Stimulated activated CD4-positive, alpha-beta T cell treated with anti-CD3 and anti-CD28 coated beads, TNF-alpha, amount 100 ng/mL, for 1 hour (primary cell): ENCODE data around the gene DYRK1B.
A peak's percentile ranks its signal among the peaks of the same experiment; 100 is the strongest.

ENCODE experiments used
- DNase-seq, 3 donors: peaks; one replicate each; pipeline ENCODE4 v3.0.0-alpha.2; 2020; ENCODE audit warnings: low read depth in 3 of 3, low spot score in 1 of 3

The DYRK1B gene

DNA sequence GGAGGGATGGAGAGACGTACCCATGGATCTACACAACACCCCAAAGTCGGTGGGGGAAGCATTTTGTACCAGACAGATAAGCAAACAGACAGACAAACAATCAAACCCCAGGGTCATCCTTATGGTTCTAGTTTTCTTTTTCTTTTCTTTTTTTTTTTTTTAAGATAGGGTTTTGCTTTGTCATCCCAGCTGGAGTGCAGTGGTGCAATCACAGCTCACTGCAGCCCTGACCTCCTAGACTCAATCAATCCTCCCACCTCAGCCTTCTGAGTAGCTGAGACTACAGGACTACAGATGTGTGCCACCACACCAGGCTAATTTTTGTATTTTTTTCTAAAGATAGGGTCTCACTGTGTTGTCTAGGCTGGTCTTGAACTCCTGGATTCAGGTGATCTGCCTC, 30.2 kb upstream of the DYRK1B start:
- no peak for DNase-seq

- no peak for DNase-seq
Measured at GRCh38 chr19:39858541-39858940, 24.6 kb upstream of the DYRK1B start.

- DNase-seq: no peak
Measured at GRCh38 chr19:39852882-39853281, 18.9 kb upstream of the DYRK1B start.

DNA sequence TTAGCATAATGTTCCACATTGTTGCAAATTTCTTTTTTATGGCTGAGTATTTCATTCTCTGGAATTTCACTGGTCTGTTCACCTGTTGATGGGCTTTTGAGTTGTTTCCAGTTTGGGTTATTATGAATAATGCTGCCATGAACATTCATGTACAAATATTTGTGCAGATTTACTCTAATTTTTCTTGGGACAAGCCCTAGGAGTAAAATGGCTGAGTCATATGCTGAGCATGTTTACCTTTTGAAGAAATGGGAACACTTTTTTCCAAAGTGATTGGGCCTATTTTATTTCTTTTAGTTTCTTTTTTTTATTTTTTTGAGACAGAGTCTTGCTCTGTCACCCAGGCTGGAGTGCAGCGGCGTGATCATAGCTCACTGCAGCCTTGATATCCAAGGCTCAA, 16.9 kb upstream of the DYRK1B start:
- DNase-seq: no peak

DNA sequence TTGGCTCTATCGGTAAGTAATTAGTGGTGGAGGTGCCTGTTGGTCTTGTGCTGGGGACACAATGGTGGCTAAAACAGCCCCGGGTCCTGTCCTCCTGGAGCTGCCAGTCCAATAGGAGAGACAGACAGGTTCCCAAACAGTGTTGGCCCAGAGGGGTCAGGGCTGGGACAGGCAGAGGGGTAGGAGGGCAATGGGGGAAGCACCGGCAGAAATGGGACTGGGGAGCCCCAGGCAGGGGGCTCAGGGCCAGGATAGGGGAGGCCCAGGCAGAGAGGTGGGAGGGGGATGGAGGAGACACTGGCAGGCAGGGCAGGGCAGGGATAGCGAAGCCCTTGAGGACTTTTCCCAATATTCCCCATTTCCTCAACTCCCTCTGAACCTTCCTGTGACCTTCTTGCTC, 14.4 kb upstream of the DYRK1B start:
- no peak for DNase-seq

GRCh38 chr19:39847525-39847924, 13.6 kb upstream of the DYRK1B start:
- no peak for DNase-seq

DNA sequence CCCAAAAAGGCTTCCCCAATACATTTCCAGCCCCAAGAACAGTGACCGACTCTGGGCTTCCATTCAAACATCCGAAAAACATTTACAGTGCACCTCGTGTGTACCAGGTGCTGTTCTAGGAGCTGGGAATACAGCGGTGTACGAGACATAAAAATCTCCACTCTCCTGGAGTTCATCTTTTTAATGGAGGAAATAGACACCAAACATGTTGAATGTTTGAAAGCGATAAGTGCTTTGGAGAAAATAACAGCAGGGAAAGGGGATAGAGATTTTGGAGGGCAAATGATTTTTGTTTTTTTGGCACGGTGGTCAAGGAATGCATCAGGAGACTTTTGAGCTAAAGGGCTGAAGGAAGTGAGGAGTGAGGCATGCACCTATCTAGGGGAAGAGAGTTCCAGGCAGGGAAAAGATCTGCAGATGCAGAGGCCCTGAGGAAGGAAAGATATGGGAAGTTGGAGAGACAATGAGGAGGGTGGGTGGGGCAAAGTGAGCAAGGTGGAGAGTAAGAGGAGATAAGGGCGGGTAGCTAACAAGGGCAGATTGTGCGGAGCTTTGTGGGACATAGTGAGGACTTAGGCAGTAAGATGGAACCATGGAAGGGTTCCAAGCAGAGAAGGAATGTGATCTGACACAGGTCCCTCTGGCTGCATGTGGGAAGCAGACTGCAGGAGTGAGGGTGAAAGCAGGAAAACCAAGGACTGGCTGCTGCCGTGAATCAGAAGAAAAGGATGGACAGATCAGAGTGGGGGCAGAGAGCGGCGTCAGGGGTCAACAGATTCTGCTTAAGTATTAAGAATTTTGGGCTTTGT, 12.9 kb upstream of the DYRK1B start:
- DNase-seq: no peak

DNA sequence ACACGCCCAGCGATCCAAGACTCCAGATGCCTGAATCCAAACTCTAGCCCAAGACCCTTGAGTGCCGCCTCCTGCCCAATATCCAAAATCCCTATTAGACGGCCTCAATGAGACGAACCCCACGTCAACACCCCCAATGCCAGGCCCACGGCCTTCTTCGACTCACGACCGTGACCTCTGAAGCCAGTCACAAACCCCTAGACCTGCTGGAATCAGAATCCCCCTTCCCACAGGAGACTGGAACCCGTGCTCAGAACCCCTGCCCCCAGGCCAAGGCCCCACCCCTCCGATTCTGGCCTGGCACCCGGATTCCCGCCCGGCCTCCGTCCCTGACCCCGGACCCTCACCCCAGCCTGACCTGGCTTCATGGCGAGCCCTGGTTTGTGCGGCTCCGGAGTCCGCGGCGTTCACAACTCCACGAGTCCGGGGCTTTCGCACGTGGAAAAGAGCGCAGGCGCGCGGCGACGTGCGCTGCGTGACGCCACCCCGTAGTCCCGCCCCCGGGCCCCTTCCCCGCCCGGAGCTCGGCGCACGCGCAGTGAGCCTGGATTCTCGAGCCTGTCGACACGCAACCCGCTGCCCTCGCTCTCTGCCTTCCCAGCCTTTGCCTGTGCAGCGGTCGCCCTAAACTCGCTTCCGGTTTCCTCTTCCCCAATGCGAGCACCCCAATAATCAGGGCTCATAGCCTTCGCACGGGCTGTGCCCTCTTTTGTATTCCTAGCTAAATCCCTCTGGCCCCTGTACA, 12.1 kb upstream of the DYRK1B start, which contains the start of gene FBL:
Gene FBL, minus strand, starts transcription at position 447 of the 745 bp plus-strand sequence. Its CDS starts 79 bp downstream, at position 368.
- peak; percentile 95 to 99 (median 97) for DNase-seq

DNA sequence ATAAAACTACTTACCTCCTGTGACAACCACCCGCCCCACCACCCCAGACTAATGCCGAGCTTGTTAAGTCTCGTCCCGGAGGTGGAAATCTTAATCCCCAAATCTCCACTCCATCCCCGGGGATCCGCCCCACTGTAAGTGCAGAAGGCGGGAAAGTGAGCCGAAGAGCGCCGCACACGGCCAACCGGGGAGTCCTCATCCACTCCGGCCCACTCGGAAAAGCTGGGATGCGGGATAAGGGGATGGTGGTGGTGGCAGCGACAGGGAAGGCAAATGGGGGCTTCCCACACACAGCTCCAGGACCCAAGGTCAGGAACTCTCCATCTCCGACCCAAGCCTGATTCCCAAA, 11.6 kb upstream of the DYRK1B start:
- no peak for DNase-seq

DNA sequence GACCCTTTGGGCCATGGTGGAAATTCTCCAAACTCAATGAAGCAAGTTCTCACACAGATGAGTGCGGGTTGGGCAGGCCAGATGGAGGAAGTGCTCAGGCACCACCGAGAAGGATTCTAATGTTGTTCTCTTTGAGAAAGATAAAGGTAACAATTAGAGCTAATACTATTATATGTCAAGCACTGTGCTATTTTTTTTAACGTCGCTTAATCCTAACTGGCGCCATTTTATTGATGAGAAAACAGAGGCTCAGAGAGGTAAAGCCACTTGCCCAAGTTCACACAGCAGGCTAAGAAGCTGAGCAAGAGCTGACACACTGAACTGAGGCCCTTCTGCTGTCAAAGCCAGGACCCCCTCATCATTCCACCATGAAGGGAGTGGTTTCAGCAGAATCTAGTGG, 11.2 kb upstream of the DYRK1B start:
- no peak for DNase-seq

DNA sequence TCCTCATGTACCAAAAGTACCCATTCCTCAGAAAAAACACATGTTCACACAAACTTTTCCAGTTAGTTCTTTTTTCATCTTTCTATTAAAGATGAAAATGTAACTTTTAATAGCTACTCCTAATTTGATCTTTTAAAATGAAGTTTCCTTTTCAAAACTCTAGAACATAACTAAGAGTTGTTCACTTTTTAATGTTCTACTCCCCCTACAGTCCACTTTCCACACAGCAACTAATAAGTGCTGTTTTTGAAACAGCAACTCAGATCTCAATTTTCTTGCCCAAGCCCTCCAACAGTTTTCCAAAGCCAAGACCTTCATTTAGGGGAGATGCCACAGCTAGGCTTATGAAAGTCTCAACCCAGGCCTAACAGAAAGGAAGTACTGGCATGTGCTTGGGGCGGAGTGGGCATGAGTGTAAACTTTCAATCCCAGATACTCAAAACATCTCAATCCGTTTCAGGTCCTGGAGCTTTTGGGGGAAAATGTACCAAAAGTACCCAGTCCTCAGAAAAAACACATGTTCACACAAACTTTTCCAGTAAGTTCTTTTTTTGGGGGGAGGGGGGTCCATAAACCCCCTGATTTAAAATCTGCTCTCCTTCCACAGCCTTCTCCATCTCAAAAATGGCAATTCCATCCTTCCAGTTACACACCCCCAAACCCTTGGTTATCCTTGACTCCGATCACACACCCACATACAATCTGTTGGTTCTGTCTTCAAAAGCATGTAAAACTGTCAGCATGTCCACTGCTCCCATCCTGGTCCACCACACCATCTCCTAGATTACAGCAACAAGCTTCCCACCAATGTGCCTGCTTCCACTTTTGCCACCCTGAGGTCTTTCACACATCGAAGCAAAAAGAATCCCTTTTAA, 10.2 kb upstream of the DYRK1B start:
- DNase-seq: no peak

DNA sequence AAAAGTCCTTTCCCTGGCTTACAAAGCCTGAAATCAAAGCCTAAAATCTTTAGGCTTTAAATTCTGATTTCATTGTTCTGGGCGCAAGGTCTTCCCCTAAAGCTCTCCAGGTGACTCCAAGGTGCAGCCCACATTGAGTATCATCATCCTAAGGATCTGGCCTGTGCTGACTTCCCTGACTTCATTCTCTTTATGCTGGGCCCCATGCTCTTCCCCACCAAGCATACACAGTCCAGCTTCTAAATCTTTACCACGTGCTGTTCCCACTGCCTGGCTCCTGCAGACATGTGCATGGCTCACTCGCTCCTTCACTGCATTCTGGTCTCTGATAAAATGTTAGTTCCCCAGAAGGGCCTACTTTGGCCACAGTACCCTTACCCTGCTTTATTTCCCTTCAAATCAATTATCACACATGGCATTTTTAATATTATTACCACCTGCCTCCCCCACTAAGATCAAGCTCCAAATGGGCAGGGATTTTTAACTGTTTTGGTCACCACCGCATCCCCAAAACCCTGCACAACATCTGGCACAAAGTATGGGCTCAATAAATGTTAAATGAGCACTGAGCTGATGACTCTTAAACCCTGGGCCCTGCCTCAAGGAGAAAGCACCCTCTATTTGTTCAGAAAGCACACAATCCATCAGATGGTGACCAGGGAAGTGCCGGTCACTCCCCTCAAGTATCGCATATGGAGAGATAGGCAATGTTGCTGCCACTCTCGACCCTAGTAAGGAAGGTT, 8.9 kb upstream of the DYRK1B start:
- no peak for DNase-seq

DNA sequence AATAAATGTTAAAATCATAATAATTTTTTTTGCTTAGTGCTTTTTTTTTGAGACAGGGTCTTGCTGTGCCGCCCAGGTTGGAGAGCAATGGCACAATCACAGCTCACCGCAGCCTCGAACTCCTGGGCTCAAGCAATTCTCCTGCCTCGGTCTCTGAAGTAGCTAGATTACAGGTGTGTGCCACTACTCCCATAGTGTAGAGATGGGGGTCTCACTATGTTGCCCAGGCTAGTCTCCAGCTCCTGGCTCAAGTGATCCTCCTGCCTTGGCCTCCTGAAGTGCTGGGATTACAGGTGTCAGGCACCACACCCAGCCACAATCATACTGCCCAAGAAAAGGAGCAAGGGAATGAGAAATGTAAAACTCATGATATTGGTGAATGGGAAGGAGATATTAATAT, 7.1 kb upstream of the DYRK1B start:
- DNase-seq: no peak

DNA sequence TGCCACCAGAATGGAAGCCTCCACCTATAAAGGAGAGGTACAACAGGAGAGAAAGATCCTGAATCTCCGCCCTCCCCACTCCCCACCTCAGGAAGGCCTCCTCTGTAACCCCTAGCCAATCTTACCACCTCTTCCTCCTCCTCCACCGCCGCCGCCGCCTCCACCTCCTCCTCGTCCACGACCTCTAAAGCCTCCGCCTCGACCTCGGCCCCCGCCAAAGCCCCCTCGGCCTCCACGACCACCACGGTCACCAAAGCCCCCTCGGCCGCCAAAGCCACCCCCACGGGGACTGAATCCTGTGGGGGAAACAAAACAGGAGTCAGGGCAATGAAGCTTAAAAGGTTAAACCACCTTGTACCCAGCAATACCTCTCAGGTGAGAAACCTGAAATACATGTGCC, 6.5 kb upstream of the DYRK1B start:
- DNase-seq: no peak

GRCh38 chr19:39839678-39840327, 5.8 kb upstream of the DYRK1B start:
- DNase-seq: no peak

DNA sequence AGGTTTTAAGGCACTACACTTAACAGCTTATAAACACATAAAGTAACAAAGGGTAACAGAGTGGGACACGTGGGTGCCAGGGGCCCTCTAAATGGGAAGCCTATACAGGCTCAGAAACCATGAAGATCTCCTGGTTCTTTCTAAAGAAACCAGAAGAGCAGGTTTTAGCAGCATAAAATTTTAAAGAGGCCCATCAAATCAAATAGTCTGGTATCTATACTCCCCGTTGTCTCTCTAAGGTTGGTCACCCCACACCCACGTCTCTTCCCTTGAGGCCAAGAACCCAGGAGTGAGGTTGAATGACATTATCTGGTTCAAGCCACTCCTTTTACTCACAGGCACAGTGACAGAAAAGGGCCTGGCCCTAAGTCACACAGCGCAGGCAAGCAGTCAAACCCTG, 4.6 kb upstream of the DYRK1B start:
- no peak for DNase-seq

GRCh38 chr19:39837978-39838377, 4.0 kb upstream of the DYRK1B start:
- DNase-seq: no peak

GRCh38 chr19:39834287-39834841, 402 bp upstream of the DYRK1B start:
- no peak for DNase-seq

GRCh38 chr19:39833160-39833463, 850 bp downstream of the DYRK1B start:
- DNase-seq: no peak

DNA sequence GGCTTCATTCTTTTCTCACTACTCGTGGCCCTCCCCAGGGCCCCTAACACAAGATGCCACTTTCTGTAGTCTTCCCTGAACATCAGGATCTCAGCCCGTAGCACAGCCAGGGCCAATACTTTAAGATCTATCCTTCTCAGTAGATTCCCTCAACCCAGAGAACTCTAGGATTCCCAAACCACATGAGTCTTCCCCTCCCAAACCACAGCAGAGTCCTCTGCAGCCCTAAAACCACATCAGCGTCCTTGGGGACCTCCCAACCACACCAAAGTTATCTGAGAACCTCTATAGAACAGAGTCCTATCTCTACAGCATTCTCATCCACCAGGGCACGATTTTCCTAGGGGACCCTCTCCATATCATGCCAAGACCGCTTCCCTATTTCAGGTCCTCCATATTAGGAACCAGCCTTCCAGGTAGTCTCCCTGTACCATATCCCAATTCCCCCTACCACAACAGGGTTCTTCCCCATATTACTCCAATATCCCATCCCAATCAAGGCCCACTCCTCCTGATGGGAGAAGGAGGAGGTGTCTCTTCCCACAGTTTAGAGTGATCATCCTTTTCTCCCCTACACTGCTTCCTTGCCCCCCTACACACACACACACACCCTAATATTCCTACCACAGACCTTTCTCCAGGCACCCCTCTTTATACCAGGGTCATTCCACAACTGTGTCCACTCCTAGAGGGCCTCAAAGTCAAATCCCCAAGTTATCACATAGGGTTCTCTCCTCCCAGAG, 1.4 kb downstream of the DYRK1B start:
- no peak for DNase-seq
